IMR-90 (cell line): Measurements from ENCODE around the gene SLIT3. TPM values are rescaled to one million over a fixed set of nuclear protein-coding genes. Genes with fewer than 3 reads are reported as not detected.

ENCODE experiments used
- ATAC-seq: fragments of 200-7000 bp; cut with Tn5 transposase; 2 replicates; pipeline ENCODE4 v1.9.1; 2020; ENCODE audit warnings: low read depth, mild to moderate bottlenecking, moderate library complexity
- BruUV-seq: library from RNA; stranded (reverse); fragments of 400-500 nt; replicated peaks from 2 replicates; lab custom pipeline; 2021; lab: Mats Ljungman, UMichigan
- CTCF ChIA-PET: fragments of 300-600 bp; formaldehyde crosslinking; extraction: SDS; loops from one replicate; lab custom pipeline; 2021; ENCODE audit warnings: antibody characterized with exemption; lab: Yijun Ruan, JAX
- POLR2A ChIA-PET: fragments of 300-600 bp; sonication (Branson Sonifier 250); formaldehyde crosslinking; loops from one replicate; lab custom pipeline; 2022; ENCODE audit warnings: antibody characterized with exemption; ENCODE audit not compliant: unreplicated experiment; lab: Charles Lee
- DNase-seq: peaks from one replicate; pipeline ENCODE4 v3.0.0; 2013
- H2AFZ ChIP-seq: replicated peaks from 2 replicates; pipeline ENCODE3; 2013; ENCODE audit warnings: low read length, mild to moderate bottlenecking; ENCODE audit not compliant: poor library complexity
- H2AK5ac ChIP-seq: 2 replicates; pipeline ENCODE4 v1.6.1; 2013; ENCODE audit warnings: low read depth, low read length, inconsistent platforms
- H2AK9ac ChIP-seq: replicated peaks from 2 replicates; pipeline ENCODE3; 2013; ENCODE audit warnings: mild to moderate bottlenecking, low read depth, low read length, moderate library complexity; ENCODE audit not compliant: poor library complexity
- H2BK120ac ChIP-seq: 2 replicates; pipeline ENCODE4 v1.6.1; 2013; ENCODE audit warnings: low read depth, low read length, inconsistent platforms
- H2BK15ac ChIP-seq: 3 replicates; pipeline ENCODE4 v1.6.1; 2013; ENCODE audit warnings: low read depth, low read length, inconsistent platforms
- H2BK20ac ChIP-seq: 2 replicates; pipeline ENCODE4 v1.6.1; 2013; ENCODE audit warnings: low read depth, mild to moderate bottlenecking, inconsistent platforms, low read length, moderate library complexity
- H2BK5ac ChIP-seq: 2 replicates; pipeline ENCODE4 v1.6.1; 2013; ENCODE audit warnings: mild to moderate bottlenecking, low read depth, low read length, inconsistent platforms; ENCODE audit not compliant: poor library complexity, severe bottlenecking
- H3K14ac ChIP-seq: replicated peaks from 2 replicates; pipeline ENCODE4 v1.6.1; 2013; ENCODE audit warnings: low read depth, low read length, inconsistent platforms
- H3K18ac ChIP-seq: 2 replicates; pipeline ENCODE4 v1.6.1; 2013; ENCODE audit warnings: low read depth, low read length, control low read depth
- H3K23ac ChIP-seq: 2 replicates; pipeline ENCODE4 v1.6.1; 2013; ENCODE audit warnings: low read depth, low read length, inconsistent platforms
- H3K27ac ChIP-seq: 2 replicates; pipeline ENCODE4 v1.5.1; 2013; ENCODE audit warnings: mild to moderate bottlenecking, control low read depth, low read length; ENCODE audit not compliant: insufficient read depth
- H3K27me3 ChIP-seq: 2 replicates; pipeline ENCODE4 v1.6.1; 2013; ENCODE audit warnings: low read length; ENCODE audit not compliant: control insufficient read depth, insufficient read depth
- H3K36me3 ChIP-seq: 2 replicates; pipeline ENCODE4 v1.6.1; 2013; ENCODE audit warnings: low read length, mixed read lengths; ENCODE audit not compliant: control insufficient read depth, insufficient read depth
- H3K4ac ChIP-seq: 2 replicates; pipeline ENCODE4 v1.6.1; 2013; ENCODE audit warnings: low read depth, low read length, inconsistent platforms
- H3K4me1 ChIP-seq: 2 replicates; pipeline ENCODE4 v1.6.1; 2013; ENCODE audit warnings: low read length, mixed read lengths; ENCODE audit not compliant: control insufficient read depth, insufficient read depth
- H3K4me2 ChIP-seq: 2 replicates; pipeline ENCODE4 v1.6.1; 2013; ENCODE audit warnings: low read depth, mild to moderate bottlenecking, control low read depth, low read length, moderate library complexity
- H3K4me3 ChIP-seq: 2 replicates; pipeline ENCODE4 v1.5.1; 2013; ENCODE audit warnings: low read depth, mild to moderate bottlenecking, control low read depth, low read length, moderate library complexity; ENCODE audit not compliant: insufficient read depth
- H3K56ac ChIP-seq: 2 replicates; pipeline ENCODE4 v1.6.1; 2013; ENCODE audit warnings: low read length, inconsistent platforms; ENCODE audit not compliant: insufficient read depth; ENCODE audit errors: extremely low read depth
- H3K79me1 ChIP-seq, 2 experiments: 2 replicates each; pipeline ENCODE4 v1.6.1; 2013; ENCODE audit warnings: low read length in 2 of 2, inconsistent platforms in 1 of 2, low read depth in 1 of 2
- H3K9ac ChIP-seq: 2 replicates; pipeline ENCODE4 v1.6.1; 2013; ENCODE audit warnings: low read depth, low read length, control low read depth
- H3K9me1 ChIP-seq: 2 replicates; pipeline ENCODE4 v1.6.1; 2013; ENCODE audit warnings: low read length, inconsistent platforms; ENCODE audit not compliant: insufficient read depth
- H3K9me3 ChIP-seq: 2 replicates; pipeline ENCODE4 v1.6.1; 2013; ENCODE audit warnings: low read length; ENCODE audit not compliant: control insufficient read depth, insufficient read depth
- H4K20me1 ChIP-seq: 2 replicates; pipeline ENCODE4 v1.6.1; 2013; ENCODE audit warnings: low read length, inconsistent platforms; ENCODE audit not compliant: insufficient read depth
- H4K5ac ChIP-seq: 2 replicates; pipeline ENCODE4 v1.6.1; 2013; ENCODE audit warnings: mild to moderate bottlenecking, low read depth, low read length, control low read depth
- H4K8ac ChIP-seq, 2 experiments: 2 replicates each; pipeline ENCODE4 v1.6.1; 2013; ENCODE audit warnings: low read depth in 2 of 2, low read length in 2 of 2, control low read depth in 1 of 2, inconsistent platforms in 1 of 2
- H4K91ac ChIP-seq: 2 replicates; pipeline ENCODE4 v1.6.1; 2013; ENCODE audit warnings: low read depth, low read length, inconsistent platforms; ENCODE audit not compliant: insufficient read depth
- BHLHE40 ChIP-seq: fragments of 150-350 bp; IDR thresholded peaks from 2 replicates; pipeline ENCODE4 v1.6.1; 2016; ENCODE audit warnings: mild to moderate bottlenecking, low read depth, low read length
- CEBPB ChIP-seq: IDR thresholded peaks from 2 replicates; pipeline ENCODE4 v1.6.1; 2012; ENCODE audit warnings: low read depth, low read length, improper control_type of control experiment
- CHD1 ChIP-seq: IDR thresholded peaks from 2 replicates; pipeline ENCODE4 v1.6.1; 2012; ENCODE audit warnings: low read depth, low read length, improper control_type of control experiment
- FOS ChIP-seq: fragments of 150-350 bp; IDR thresholded peaks from 2 replicates; pipeline ENCODE4 v1.6.1; 2016; ENCODE audit warnings: low read depth, low read length
- MAFK ChIP-seq: IDR thresholded peaks from 2 replicates; pipeline ENCODE4 v1.6.1; 2012; ENCODE audit warnings: low read depth, low read length, improper control_type of control experiment
- MAZ ChIP-seq: IDR thresholded peaks from 2 replicates; pipeline ENCODE4 v1.6.1; 2012; ENCODE audit warnings: low read depth, mild to moderate bottlenecking, low read length, improper control_type of control experiment, moderate library complexity, borderline replicate concordance
- MXI1 ChIP-seq: IDR thresholded peaks from 2 replicates; pipeline ENCODE4 v1.6.1; 2012; ENCODE audit warnings: low read depth, mild to moderate bottlenecking, low read length, moderate library complexity, borderline replicate concordance
- NFE2L2 ChIP-seq: fragments of 150-350 bp; IDR thresholded peaks from 2 replicates; pipeline ENCODE4 v1.6.1; 2016; ENCODE audit warnings: low read depth, mild to moderate bottlenecking, low read length
- POLR2A ChIP-seq: IDR thresholded peaks from 2 replicates; pipeline ENCODE4 v1.6.1; 2012; ENCODE audit warnings: mild to moderate bottlenecking, low read depth, low read length
- RAD21 ChIP-seq: IDR thresholded peaks from 2 replicates; pipeline ENCODE4 v1.6.1; 2012; ENCODE audit warnings: low read length, improper control_type of control experiment
- RCOR1 ChIP-seq: IDR thresholded peaks from 2 replicates; pipeline ENCODE4 v1.6.1; 2012; ENCODE audit warnings: mild to moderate bottlenecking, low read length, improper control_type of control experiment; ENCODE audit not compliant: insufficient replicate concordance
- RFX5 ChIP-seq: IDR thresholded peaks from 2 replicates; pipeline ENCODE4 v1.8.0; 2012; ENCODE audit warnings: low read depth, mild to moderate bottlenecking, low read length, moderate library complexity
- SMC3 ChIP-seq: fragments of 150-350 bp; IDR thresholded peaks from 2 replicates; pipeline ENCODE4 v1.6.1; 2016; ENCODE audit warnings: low read depth, mild to moderate bottlenecking, antibody characterized with exemption, low read length, moderate library complexity
- WGBS, 2 experiments: methylation state at CpG; one replicate each; pipeline versions ENCODE4 v1.1.5 to v1.1.7; 2013; ENCODE audit warnings: missing lambda C conversion rate in 2 of 2; ENCODE audit not compliant: insufficient read length in 1 of 2; ENCODE audit errors: extremely low coverage in 2 of 2; 5-methylcytosine and 5-hydroxymethylcytosine counted together
- dilution Hi-C: fragments of 300-500 bp; cut with HindIII; formaldehyde crosslinking; loops from one replicate; pipeline ENCODE4 v1.14.3; 2018; ENCODE audit warnings: low sequenced_read_pairs; ENCODE audit not compliant: unreplicated experiment
- in situ Hi-C: fragments of 300-500 bp; cut with MboI; formaldehyde crosslinking; loops from 3 replicates; pipeline ENCODE4 v1.14.3; 2019; ENCODE audit warnings: low sequenced_read_pairs, inconsistent platforms, mixed read lengths
- intact Hi-C: fragments of 100-400 bp; cut with micrococcal nuclease; formaldehyde crosslinking; loops from 2 replicates; pipeline ENCODE4 v1.10.0; 2022
- polyA plus RNA-seq, 3 experiments: library from polyadenylated mRNA; depleted of rRNA; stranded (reverse); fragments of >200 nt; gene quantifications; 2 replicates each; pipeline ENCODE4 v1.2.3, GENCODE V29; 2012; ENCODE audit warnings: low replicate concordance in 1 of 3
- total RNA-seq: library from RNA; depleted of rRNA; stranded (reverse); fragments of >200 nt; gene quantifications from 2 replicates; pipeline ENCODE4 v1.2.3, GENCODE V29; 2012
- TF ChIP-seq, protein P1 (sequence below): fragments of 150-350 bp; IDR thresholded peaks from 2 replicates; pipeline ENCODE4 v1.6.1; 2017; ENCODE audit warnings: mild to moderate bottlenecking, antibody characterized with exemption, low read length, low read depth
- TF ChIP-seq, protein P2 (sequence below): conservative IDR thresholded peaks from 2 replicates; pipeline ENCODE4 v1.5.1; 2012; ENCODE audit warnings: mild to moderate bottlenecking, low read depth, low read length, improper control_type of control experiment
- TF ChIP-seq, protein P3 (sequence below): fragments of 150-350 bp; IDR thresholded peaks from 2 replicates; pipeline ENCODE4 v1.6.1; 2016; ENCODE audit warnings: low read depth, mild to moderate bottlenecking, low read length, moderate library complexity, borderline replicate concordance

The SLIT3 gene
- total and polyA plus RNA-seq, 2 of the 4 experiments (the other 2 are of a cell fraction): 0.18 to 0.50 TPM

DNA sequence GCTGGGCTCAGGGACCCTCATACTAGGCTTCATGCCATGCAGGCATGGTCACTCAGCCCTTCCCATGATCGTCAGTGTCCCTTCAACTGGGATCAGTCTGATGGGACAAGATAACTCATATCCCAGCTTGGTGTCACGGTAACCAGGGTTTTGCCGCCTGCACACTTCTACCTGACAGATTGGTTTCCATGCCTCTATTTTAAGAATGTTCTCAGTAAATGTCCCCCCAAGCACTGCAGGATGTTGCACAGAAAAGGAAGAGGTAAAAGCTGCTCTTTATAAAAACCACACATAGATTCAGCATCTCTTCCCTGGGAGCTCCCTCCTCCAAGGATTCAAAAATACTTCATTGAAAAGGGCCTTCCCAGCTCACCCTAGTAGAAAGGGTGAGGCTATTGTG is 56.1 kb downstream of the SLIT3 start:
- Histone ChIP-seq H4K20me1 (no peaks in the 10 kb centered on the region), H2BK15ac (no peak overlapping the region), H4K91ac (no peak overlapping the region), H3K4me3 (no peak overlapping the region), H3K79me1 (no peaks in the 10 kb centered on the region), H3K4me2 (no peak overlapping the region), H3K56ac (no peak overlapping the region), H3K18ac (no peak overlapping the region), H3K23ac (no peak overlapping the region), H3K9ac (no peak overlapping the region), H4K5ac (no peak overlapping the region), H2BK5ac (no peak overlapping the region), H2BK20ac (no peak overlapping the region), H2AK9ac (no peak overlapping the region), H2AK5ac (no peak overlapping the region), H3K4ac (no peak overlapping the region), H3K4me1 (no peaks in the 10 kb centered on the region), H4K8ac (no peak overlapping the region), H2AFZ (no peak overlapping the region), H3K27me3 (no peaks in the 10 kb centered on the region), H3K9me3 (0 out of 2 replicates have a peak, but pooled peaks cover 3% of the 10 kb centered on the region), H3K9me1 (no peaks in the 10 kb centered on the region), H2BK120ac (no peak overlapping the region), H3K36me3 (no peaks in the 10 kb centered on the region), H3K14ac (no peak overlapping the region), H3K27ac (no peak overlapping the region)
- intact Hi-C loops: no loop called here
- ChIA-PET CTCF (no interaction called here), POLR2A (no interaction called here)
- WGBS, 2 experiments: 0% methylated on average over 1 of the region's 3 CpGs; no CpG with 5 or more reads in 1 of the 2 experiments
- ATAC-seq (no peak), DNase-seq (no peak)
- in situ Hi-C loops: no loop called here
- BruUV-seq: no TSS peak
- dilution Hi-C loops: no loop called here
- TF ChIP-seq RFX5 (no peak), MXI1 (no peak), NFE2L2 (no peak), FOS (no peak), POLR2A (no peak), MAZ (no peak), BHLHE40 (no peak), RAD21 (no peak), CHD1 (no peak), SMC3 (no peak), MAFK (no peak), CEBPB (no peak), RCOR1 (no peak)
- TF ChIP-seq, protein P1, sequence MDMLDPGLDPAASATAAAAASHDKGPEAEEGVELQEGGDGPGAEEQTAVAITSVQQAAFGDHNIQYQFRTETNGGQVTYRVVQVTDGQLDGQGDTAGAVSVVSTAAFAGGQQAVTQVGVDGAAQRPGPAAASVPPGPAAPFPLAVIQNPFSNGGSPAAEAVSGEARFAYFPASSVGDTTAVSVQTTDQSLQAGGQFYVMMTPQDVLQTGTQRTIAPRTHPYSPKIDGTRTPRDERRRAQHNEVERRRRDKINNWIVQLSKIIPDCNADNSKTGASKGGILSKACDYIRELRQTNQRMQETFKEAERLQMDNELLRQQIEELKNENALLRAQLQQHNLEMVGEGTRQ: no peak
- TF ChIP-seq, protein P2, sequence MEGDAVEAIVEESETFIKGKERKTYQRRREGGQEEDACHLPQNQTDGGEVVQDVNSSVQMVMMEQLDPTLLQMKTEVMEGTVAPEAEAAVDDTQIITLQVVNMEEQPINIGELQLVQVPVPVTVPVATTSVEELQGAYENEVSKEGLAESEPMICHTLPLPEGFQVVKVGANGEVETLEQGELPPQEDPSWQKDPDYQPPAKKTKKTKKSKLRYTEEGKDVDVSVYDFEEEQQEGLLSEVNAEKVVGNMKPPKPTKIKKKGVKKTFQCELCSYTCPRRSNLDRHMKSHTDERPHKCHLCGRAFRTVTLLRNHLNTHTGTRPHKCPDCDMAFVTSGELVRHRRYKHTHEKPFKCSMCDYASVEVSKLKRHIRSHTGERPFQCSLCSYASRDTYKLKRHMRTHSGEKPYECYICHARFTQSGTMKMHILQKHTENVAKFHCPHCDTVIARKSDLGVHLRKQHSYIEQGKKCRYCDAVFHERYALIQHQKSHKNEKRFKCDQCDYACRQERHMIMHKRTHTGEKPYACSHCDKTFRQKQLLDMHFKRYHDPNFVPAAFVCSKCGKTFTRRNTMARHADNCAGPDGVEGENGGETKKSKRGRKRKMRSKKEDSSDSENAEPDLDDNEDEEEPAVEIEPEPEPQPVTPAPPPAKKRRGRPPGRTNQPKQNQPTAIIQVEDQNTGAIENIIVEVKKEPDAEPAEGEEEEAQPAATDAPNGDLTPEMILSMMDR: no peak
- TF ChIP-seq, protein P3, sequence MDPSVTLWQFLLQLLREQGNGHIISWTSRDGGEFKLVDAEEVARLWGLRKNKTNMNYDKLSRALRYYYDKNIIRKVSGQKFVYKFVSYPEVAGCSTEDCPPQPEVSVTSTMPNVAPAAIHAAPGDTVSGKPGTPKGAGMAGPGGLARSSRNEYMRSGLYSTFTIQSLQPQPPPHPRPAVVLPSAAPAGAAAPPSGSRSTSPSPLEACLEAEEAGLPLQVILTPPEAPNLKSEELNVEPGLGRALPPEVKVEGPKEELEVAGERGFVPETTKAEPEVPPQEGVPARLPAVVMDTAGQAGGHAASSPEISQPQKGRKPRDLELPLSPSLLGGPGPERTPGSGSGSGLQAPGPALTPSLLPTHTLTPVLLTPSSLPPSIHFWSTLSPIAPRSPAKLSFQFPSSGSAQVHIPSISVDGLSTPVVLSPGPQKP: no peak
